Glutamatergic neuron (in vitro differentiated cells): ENCODE measurements around the gene ZNF439. TPM values are rescaled to one million over a fixed set of nuclear protein-coding genes. Genes with fewer than 3 reads are reported as not detected.
A peak's percentile ranks its signal among the peaks of the same experiment; 100 is the strongest.

ENCODE experiments used
- DNase-seq: peaks from one replicate; pipeline ENCODE4 v3.0.0; 2022
- H3K27ac Mint-ChIP-seq: one replicate; pipeline ENCODE4 v1.8.0; 2020; ENCODE audit warnings: mild to moderate bottlenecking, mixed read lengths, inconsistent platforms; ENCODE audit not compliant: unreplicated experiment
- H3K27me3 Mint-ChIP-seq: one replicate; pipeline ENCODE4 v1.8.0; 2020; ENCODE audit warnings: mild to moderate bottlenecking, moderate library complexity, mixed read lengths, inconsistent platforms; ENCODE audit not compliant: unreplicated experiment
- H3K36me3 Mint-ChIP-seq: one replicate; pipeline ENCODE4 v1.8.0; 2020; ENCODE audit warnings: mild to moderate bottlenecking, mixed read lengths, inconsistent platforms; ENCODE audit not compliant: unreplicated experiment
- H3K4me1 Mint-ChIP-seq: one replicate; pipeline ENCODE4 v1.8.0; 2020; ENCODE audit warnings: mild to moderate bottlenecking, low read depth, mixed read lengths, inconsistent platforms; ENCODE audit not compliant: unreplicated experiment
- H3K4me3 Mint-ChIP-seq: one replicate; pipeline ENCODE4 v1.8.0; 2020; ENCODE audit warnings: mild to moderate bottlenecking, mixed read lengths, inconsistent platforms; ENCODE audit not compliant: unreplicated experiment
- H3K9me3 Mint-ChIP-seq: one replicate; pipeline ENCODE4 v1.8.0; 2020; ENCODE audit warnings: mild to moderate bottlenecking, moderate library complexity, mixed read lengths, inconsistent platforms; ENCODE audit not compliant: unreplicated experiment
- long read RNA-seq: library from polyadenylated mRNA; unstranded; transcript quantifications from one replicate; pipeline ENCODE4 v2.0.0, GENCODE V29; 2020; ENCODE audit not compliant: unreplicated experiment
- total RNA-seq: library from RNA; stranded (reverse); fragmentation: NEBNext Ultra II Directional; extraction: Animal tissue kit (Norgen Biotek cat#: 25700); gene quantifications from one replicate; pipeline ENCODE4 v1.2.1, GENCODE V29; 2021; ENCODE audit not compliant: unreplicated experiment
- TF ChIP-seq, protein P1 (sequence below): fragments of 200-600 bp; sonication (generic); IDR thresholded peaks from one replicate; pipeline ENCODE4 v1.5.0; 2021; ENCODE audit not compliant: partially characterized antibody, unreplicated experiment

The ZNF439 gene
- 21.1 TPM for total RNA-seq
- long read RNA-seq, partial matches to known transcripts, result 0 of 4 reads
- long read RNA-seq, other reads (novel, unspliced or antisense), result 4 of 4 reads

DNA sequence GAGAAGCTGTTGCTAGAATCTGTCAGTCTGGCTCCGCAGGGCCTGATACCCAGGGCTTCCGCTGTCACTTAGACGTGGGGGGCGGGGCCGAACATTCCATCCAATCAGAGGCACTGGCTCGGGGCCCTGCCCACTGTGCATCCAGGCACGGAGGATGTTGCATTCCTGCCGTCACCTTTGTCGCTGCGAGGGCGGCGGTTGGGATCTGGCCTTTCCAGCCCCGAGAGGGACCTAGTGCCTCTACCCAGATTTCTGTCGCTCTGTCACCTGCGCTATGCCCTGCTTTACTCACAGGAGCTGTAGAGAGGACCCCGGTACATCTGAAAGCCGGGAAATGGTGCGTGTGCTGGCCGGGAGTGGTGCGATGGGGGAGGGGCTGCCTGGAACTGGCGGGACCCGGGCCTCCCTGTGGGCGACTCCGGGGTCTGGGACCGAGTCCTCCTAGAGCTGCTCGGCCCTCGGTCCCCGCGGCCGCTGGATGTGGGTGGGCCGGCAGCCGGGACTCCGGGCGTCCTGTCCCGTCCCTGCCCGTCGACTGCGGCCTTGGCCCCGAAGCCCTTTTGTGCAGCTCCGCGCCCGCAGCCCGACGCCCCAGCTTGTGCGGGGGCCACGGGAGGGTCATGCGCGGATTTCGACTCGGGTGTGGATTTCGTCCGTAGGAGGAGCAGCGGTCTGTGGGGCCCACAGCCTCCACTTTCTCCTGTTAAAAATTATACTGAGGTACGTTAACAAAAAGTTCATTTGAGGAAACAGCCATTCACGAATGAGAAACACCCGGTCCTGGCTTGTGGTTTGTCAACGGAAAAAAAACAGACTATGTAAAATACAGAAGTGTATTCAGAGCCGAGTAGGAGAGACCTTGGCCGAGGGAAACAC lies at the start of gene ZNF439:
Gene ZNF439, plus strand, starts transcription at position 133 of the 876 bp plus-strand sequence. Its CDS starts 142 bp downstream, at position 275.
- peaks cover 3% of the 10 kb centered on the region for H3K4me1 Mint-ChIP-seq
- peak within 1 kb of the TSS; percentile 89 for H3K4me3 Mint-ChIP-seq
- H3K9me3 Mint-ChIP-seq, result peaks cover 3% of the 10 kb centered on the region
- peaks cover 19% of the 10 kb centered on the region for H3K36me3 Mint-ChIP-seq
- DNase-seq, result peak; percentile 90
- H3K27ac Mint-ChIP-seq, result peak within 1 kb of the TSS; percentile 90
- TF ChIP-seq, protein P1, sequence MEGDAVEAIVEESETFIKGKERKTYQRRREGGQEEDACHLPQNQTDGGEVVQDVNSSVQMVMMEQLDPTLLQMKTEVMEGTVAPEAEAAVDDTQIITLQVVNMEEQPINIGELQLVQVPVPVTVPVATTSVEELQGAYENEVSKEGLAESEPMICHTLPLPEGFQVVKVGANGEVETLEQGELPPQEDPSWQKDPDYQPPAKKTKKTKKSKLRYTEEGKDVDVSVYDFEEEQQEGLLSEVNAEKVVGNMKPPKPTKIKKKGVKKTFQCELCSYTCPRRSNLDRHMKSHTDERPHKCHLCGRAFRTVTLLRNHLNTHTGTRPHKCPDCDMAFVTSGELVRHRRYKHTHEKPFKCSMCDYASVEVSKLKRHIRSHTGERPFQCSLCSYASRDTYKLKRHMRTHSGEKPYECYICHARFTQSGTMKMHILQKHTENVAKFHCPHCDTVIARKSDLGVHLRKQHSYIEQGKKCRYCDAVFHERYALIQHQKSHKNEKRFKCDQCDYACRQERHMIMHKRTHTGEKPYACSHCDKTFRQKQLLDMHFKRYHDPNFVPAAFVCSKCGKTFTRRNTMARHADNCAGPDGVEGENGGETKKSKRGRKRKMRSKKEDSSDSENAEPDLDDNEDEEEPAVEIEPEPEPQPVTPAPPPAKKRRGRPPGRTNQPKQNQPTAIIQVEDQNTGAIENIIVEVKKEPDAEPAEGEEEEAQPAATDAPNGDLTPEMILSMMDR, result no peak
- peaks cover 6% of the 10 kb centered on the region for H3K27me3 Mint-ChIP-seq

DNA sequence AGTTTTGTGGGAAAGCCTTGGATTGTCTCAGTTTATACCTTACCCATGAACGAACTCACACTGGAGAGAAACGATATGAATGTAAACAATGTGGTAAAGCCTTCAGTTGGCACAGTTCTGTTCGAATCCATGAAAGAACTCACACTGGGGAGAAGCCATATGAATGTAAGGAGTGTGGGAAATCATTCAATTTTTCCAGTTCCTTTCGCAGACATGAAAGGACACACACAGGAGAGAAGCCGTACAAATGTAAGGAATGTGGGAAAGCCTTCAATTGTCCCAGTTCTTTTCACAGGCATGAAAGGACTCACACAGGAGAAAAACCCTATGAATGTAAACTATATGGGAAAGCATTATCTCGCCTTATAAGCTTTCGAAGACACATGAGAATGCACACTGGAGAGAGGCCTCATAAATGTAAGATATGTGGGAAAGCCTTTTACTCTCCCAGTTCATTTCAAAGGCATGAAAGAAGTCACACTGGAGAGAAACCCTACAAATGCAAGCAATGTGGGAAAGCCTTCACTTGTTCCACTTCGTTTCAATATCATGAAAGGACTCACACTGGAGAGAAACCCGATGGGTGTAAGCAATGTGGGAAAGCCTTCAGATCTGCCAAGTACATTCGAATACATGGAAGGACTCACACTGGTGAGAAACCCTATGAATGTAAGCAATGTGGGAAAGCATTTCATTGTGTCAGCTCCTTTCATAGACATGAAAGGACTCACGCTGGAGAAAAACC lies 42.0 kb upstream of the ZNF439 start:
- peaks cover 6% of the 10 kb centered on the region for H3K27me3 Mint-ChIP-seq
- no peak overlapping the region for H3K4me3 Mint-ChIP-seq
- H3K9me3 Mint-ChIP-seq, result peaks cover 26% of the 10 kb centered on the region
- H3K4me1 Mint-ChIP-seq, result no peaks in the 10 kb centered on the region
- no peak for DNase-seq
- TF ChIP-seq, protein P1, result no peak
- no peak overlapping the region for H3K27ac Mint-ChIP-seq
- H3K36me3 Mint-ChIP-seq, result peaks cover 81% of the 10 kb centered on the region

DNA sequence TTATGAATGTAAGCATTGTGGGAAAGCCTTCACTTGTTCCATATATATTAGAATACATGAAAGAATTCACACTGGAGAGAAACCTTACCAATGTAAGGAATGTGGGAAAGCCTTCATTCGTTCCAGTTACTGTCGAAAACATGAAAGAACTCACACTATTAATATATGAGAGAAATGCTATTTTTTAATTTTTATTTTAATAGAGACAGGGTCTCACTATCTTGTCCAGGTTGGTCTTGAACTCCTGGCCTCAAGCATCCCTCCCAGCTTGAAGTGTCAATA lies 41.5 kb upstream of the ZNF439 start:
- peaks cover 6% of the 10 kb centered on the region for H3K27me3 Mint-ChIP-seq

DNA sequence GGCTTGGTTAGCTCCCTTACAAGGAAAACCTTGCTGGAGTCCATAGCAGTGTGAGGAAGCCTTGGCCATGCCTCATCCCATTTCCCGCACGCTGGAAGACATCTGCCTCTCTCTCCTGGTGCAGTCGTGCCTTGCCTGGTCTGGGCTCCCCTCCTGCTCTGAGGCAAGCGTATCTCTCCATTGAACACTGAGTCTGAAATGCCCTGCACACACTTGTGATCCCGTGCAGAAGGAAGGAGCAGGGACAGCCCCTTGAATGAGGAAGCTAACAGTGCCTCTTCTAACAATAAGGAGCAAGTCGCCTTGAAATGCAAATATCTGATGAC lies 34.9 kb upstream of the ZNF439 start:
- peak overlapping the region; percentile 85 for H3K27ac Mint-ChIP-seq
- no peak for DNase-seq
- peak overlapping the region; percentile 86 for H3K4me3 Mint-ChIP-seq
- H3K27me3 Mint-ChIP-seq, result peaks cover 2% of the 10 kb centered on the region
- H3K9me3 Mint-ChIP-seq, result peaks cover 15% of the 10 kb centered on the region
- peaks cover 33% of the 10 kb centered on the region for H3K36me3 Mint-ChIP-seq
- H3K4me1 Mint-ChIP-seq, result peaks cover 5% of the 10 kb centered on the region
- TF ChIP-seq, protein P1, result no peak

More for the DNA sequence above, 41.5 kb upstream of the ZNF439 start:
- no peak for DNase-seq
- Mint-ChIP-seq H3K27ac (no peak overlapping the region), H3K9me3 (peaks cover 26% of the 10 kb centered on the region), H3K4me3 (no peak overlapping the region), H3K4me1 (no peaks in the 10 kb centered on the region), H3K36me3 (peaks cover 81% of the 10 kb centered on the region)
- TF ChIP-seq, protein P1, result no peak
